CD4-positive, alpha-beta T cell treated with Interleukin-4 for 4 hours (primary cell): ENCODE measurements around the gene CDYL2.

ENCODE experiments used
- DNase-seq: peaks from one replicate; pipeline ENCODE4 v3.0.0-alpha.2; 2020

The CDYL2 gene

DNA sequence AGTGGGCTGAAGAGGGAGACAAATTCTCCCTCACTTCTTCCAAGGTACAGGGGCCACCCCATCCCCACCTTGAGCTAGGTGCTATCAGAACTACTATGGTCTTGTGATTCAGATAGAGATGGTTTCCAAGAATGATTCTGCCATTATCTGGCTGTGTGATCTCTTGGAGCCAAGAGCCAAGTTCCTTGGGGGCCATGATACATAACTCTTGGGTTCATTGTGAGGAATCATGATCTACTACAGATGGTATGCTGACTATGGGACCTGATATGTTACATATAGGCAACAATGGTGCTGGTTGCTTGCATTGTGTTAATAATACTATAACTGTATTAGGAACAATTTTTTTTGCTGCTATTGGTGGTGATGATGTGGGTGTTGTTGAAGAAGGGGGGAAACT lies 217.9 kb downstream of the CDYL2 start:
- no peak for DNase-seq

DNA sequence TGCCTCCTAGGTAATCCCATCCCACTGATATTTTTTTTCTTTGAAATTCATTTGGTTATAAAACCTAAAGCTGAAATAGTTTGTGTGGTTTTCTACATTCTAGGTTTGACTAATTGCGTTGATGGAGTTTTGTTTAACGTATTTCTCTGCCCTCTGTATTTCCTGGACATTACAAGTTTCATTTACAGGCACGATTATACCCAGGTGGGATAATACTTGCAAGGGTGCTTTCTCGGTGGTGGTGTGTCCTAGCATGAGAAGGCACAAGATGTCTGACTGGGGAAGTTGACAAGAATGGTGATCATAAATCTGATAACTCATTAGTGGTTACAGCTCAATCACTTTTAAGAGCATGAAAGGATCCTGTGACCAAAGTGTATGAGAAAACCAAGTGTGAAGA lies 218.6 kb downstream of the CDYL2 start:
- DNase-seq = peak; percentile 20

DNA sequence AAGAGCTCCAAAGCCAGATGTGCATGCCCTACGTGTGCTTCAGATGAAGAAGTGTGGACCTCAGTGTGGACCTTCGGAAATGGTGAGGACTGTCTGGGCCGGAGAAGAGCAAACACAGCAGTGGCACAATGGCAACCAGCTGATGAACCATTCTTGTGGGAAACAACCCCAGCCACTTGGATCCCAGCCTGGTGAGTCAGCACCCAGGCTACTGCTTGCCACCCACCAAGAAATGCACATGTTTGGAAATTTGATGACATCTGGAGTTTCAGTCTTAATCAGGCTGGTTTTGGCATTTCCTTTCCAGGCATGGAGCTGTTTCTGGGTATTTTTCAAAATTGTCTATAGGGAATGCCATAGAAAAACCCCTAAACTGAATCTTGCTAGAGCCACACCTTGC lies 220.9 kb downstream of the CDYL2 start:
- DNase-seq = no peak

DNA sequence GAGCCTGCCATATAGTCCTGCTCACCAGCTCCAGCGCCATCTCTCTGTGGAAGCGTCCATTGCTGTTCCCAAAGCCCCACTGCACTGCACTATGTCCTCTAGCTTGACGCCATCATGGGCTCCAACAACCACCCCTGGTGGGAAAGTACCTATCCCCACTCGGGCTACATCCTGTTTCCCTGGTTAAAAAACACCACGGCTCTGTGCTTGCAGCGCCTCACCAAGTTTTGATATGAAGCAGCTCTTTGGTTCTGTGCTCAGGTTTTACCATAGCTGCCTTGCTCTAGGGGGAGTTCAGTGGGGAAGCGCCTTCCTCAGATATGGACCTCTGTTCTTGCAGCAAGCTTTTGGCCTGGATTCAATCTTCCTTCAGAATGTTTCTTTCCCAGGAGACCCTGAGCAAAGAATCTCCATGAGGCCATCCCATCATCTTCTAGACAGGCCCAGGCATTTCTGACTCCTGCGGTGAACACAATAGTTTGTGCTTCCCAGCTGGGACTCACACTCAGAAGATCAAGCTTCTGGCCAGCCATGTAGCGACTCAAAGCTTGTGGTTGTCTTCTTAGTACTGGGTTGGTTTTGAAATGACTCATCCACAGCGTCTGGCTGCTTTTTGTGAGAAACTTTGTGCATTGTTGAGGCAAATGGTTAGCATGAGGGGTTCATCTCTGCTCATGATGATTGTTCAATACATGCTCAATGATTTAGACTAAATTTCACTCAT lies 224.1 kb downstream of the CDYL2 start:
- DNase-seq = peak; percentile 86

DNA sequence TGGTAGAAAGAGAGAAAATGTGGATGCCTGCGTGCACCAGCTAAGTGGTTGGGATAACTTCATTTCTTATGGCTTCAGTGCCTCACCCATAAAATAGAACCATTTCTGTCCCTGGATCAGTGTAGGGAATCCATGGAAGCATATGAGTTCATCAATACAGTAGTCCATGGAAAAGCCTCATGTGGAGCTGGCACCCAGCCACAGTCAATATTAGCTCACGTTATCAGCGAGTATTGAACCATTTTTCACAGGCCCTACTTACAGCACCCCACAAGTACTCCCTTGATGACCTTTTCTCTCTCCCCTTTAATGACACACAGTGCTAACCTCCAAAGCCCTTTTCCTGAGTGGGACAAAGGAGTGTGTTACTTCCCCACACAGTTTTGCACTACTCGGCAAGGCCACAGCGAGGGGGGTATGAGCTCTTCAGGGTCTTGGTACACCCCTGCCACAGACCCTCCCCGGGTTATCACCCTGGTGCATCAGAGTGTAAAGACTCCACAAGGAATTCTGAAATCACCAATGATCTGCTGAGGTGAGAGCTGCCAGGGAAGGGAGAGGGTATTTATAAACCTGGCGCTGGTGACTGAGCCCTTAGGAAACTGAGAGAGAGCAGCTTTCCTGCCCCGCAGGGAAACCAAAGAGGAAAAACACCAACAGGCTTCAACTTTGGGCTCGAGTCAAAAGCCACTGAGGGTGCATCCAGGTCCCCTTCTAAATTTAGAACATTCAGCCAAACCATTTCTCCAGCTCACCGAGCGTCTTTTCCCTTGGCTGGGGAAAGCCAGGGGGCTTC lies 226.7 kb downstream of the CDYL2 start:
- no peak for DNase-seq

DNA sequence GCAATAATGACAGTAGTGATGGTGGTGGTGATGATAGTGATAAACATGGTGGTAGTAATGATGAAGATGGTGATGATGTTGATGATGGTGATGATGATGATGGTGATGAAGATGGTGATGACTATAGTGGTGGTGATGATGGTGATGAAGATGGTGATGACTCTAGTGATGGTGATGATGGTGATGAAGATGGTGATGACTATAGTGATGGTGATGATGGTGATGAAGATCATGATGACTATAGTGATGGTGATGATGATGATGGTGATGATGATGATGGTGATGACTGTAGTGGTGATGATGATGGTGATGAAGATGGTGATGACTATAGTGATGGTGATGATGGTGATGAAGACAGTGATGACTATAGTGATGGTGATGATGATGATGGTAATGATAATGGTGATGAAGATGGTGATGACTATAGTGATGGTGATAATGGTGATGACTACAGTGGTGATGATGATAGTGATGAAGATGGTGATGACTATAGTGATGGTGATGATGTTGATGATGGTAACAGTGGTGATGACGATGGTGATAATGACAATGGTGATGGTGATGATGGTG lies 228.0 kb downstream of the CDYL2 start:
- DNase-seq = no peak

DNA sequence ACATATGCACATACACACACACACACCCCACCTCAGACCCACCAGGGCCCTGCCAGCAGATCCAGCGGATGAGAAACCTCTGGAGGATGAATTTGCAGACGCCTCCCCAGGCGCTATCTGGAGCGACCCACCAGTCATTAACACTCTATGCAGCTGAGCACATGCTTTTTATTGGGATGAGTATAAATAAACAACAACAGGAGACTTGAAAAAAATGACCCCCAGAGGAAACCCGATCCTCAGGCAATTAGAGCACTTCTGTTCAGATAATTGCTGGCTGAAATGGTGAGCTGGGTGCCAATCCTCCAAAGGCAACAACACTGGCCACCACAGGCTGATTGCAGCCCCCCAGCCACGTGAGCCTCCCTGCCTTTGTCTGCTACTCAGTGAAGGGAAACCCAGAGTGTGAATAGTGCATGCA lies 230.7 kb downstream of the CDYL2 start:
- no peak for DNase-seq

DNA sequence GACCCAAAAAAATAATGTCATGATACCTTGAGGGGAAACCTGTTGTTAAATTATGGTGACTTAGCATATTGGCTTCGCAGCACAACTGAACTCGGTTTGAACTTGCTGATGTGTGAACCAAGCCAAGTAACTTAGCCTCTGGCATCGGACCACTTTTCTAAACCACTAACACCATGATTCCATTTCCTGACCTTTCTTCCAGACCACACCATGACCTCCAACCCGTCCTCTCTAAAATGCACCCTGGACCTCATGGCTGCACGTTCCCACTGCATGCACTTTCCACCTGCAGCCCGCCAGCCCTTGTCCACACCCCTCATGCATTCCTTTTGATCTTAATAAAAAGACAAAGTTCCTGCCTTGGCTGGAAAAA lies 234.3 kb downstream of the CDYL2 start:
- DNase-seq = no peak

DNA sequence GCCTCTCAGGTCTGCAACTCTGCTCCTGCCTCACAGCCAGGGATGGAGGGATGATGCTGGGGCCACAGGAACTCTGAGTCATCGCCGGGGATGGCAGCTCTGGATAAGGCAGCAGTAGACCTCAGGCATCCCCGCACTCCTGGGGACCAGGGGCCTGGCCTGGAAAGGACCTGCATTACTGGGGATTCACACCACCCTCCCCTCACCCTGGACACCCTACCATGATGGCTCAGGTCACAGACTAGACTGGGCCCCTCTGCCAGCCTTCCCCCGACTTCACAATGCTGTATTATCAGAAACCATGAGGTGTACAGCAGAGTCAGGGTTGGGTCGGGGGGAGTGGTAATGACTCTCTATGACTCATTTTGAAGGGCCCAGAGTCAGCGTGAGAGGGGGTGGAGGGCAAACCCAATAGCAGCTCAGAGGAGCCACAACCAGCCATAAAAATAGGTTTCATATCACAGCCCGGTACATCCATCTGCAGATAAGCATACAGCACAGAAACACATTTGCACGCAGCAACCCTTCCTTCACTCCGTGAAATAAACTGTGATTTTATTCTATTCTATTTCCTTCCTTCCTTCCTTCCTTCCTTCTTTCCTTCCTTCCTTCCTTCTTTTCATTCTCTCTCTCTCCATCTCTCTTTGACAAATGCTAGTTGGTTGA lies 234.8 kb downstream of the CDYL2 start:
- DNase-seq = peak; percentile 77

DNA sequence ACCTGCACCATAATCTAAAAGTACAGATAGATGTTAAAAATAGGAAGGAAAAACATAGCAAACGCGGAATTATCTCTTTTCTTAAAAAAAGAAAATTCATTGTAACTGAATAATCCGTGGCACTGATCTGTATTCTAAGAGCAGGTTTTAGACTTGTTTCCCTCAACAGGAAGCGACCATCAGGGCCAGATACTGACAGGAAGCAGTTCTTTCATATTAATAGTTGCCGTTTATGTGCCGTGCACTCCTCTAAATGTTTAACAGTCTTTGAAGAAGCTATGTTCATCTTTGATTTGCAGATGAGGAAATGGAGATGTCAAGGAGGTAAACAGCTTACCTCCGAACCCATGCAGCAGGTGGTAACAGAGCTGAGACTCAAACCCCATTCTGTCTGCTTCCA lies 240.0 kb downstream of the CDYL2 start:
- peak; percentile 24 for DNase-seq

DNA sequence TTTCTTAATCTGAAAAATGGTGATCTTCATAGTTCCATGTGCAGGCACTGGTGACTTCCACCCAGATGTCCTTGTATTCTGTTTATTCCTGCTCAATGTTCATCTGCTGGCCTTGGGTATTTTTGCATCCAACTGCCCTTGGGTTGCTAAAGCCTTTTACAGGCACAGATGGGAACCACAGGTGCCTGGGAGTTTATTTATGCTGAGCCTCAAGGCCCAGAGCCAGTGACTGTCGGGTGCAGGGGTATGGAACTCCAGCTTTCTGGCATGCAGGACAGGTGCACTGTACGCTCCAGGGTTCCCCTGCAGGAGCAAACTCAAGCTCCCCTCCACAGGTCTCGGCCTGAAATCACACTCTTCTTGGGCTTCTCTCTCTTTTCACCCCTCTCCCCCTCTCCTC lies 241.3 kb downstream of the CDYL2 start:
- DNase-seq = no peak

DNA sequence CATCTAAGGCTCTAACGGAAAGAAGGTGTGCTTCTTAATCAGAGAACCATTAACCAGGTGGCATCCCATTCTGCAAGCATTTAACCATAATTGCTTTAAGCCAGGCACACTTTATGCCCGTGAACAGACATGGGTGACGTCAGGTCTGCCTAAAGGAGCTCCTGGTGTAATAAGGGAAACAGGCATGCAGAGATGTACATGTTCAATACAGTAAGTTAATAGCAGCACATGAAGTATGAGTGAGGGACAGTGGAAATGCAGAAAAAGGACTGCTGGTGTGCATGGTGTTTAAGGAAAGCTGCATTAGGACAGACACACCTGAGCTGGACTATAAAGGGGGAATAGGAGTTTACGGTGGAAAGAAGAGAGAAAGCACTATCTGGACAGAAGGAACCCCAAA lies 245.0 kb downstream of the CDYL2 start:
- DNase-seq = no peak

DNA sequence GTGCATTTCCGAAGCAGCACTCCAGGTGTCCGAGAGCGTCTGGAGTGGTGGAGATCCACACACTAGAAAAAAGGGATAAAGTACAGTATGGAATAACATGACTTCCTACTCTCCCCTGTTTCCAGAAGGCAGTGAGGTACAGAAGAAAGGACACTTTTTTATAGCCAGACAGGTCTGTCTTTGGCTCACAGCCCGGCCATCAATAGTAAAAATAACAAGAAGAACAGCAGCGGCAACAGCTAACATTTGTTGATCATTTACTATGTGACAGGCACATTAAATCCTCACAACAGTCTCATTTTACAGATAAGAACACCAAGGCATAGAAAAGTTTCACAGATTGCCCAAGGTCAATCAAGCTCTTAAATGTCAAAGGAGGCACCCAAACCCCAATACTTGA lies 247.4 kb downstream of the CDYL2 start:
- DNase-seq = no peak

DNA sequence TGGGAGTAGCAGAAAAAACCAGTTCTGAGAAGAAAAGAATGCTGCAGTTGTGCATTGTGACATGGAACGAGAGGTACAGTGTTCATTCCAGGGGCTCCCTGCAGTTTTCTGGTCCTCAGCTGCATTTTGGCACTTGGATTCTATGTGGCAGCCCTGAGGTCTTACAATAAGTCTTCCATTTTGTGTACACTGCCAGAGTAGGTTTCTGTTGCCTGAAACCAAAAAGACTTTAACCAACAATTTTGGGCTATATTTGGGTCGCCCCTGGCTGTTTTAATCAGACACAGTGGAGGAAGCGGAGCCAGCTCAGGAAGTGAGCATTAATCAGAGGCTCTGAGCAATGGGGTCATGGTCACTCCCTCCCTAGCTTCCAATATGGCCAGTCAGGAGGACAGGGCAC lies 247.9 kb downstream of the CDYL2 start:
- DNase-seq = no peak

DNA sequence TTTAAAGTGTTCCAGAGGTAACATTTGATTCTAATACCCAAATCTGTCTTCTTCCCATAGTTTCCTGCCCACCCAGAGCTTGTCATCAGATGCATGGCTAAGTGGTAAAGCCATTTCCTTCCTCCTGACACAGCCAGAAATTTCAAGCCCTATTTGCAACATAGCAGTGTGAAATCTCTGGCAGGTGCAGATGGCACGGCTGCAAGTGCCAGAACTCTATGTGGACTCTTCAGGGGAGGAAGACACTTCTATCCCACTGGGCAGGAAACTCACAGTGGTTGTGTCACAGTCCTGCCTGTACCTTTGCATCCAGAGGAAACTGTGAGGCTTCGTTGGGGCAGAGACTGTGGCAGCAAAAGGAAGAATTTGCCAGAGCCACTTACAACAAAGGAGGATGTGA lies 250.4 kb downstream of the CDYL2 start:
- DNase-seq = no peak

DNA sequence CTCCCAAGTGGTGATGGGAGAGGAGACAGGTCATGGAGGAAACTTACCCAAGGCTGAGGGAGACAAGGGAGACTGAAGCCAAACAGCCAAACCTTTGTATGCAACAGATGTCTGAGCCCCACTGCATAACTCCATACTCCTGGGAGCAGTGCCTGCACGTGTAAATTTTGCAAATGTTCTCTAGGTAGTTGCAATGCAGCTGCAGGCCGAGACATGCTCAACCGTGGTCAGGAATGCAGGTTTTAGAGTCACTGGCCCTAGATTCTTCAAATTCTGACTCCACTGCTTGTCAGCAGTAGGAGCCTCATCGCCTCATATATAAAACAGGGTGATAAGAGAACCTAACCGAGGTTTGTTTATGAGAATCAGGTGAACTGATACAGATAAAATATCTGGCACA lies 252.1 kb downstream of the CDYL2 start:
- no peak for DNase-seq
